Subcutaneous abdominal adipose tissue (tissue), 5 donors: ENCODE measurements around the gene ATXN7.

Source experiments
- H3K27ac ChIP-seq: one replicate; pipeline ENCODE4 v1.7.0; 2013; ENCODE audit warnings: low read depth, mild to moderate bottlenecking, inconsistent platforms, low read length, moderate library complexity
- H3K27me3 ChIP-seq, 5 donors: one replicate each; pipeline ENCODE4 v1.7.0; 2013; ENCODE audit warnings: low read length in 5 of 5, inconsistent platforms in 1 of 5; ENCODE audit not compliant: control insufficient read depth in 5 of 5, insufficient read depth in 4 of 5
- H3K36me3 ChIP-seq, 5 donors: one replicate each; pipeline ENCODE4 v1.7.0; 2013; ENCODE audit warnings: low read length in 5 of 5; ENCODE audit not compliant: control insufficient read depth in 5 of 5, insufficient read depth in 5 of 5
- H3K4me1 ChIP-seq, 5 donors: one replicate each; pipeline ENCODE4 v1.7.0; 2013; ENCODE audit warnings: low read length in 5 of 5, mild to moderate bottlenecking in 3 of 5, moderate library complexity in 1 of 5; ENCODE audit not compliant: control insufficient read depth in 5 of 5, insufficient read depth in 5 of 5
- H3K4me3 ChIP-seq, 5 donors: one replicate each; pipeline ENCODE4 v1.7.0; 2013; ENCODE audit warnings: low read length in 5 of 5, low read depth in 1 of 5
- H3K9ac ChIP-seq, 5 donors: one replicate each; pipeline ENCODE4 v1.7.0; 2013; ENCODE audit warnings: low read length in 5 of 5, mild to moderate bottlenecking in 4 of 5, moderate library complexity in 3 of 5
- H3K9me3 ChIP-seq, 5 donors: one replicate each; pipeline ENCODE4 v1.7.0; 2013; ENCODE audit warnings: low read length in 5 of 5; ENCODE audit not compliant: control insufficient read depth in 5 of 5
- donor health status: healthy.
- donor health status: healthy.
- donor health status: healthy.
- donor health status: healthy.
- donor health status: healthy.

Gene ATXN7

DNA sequence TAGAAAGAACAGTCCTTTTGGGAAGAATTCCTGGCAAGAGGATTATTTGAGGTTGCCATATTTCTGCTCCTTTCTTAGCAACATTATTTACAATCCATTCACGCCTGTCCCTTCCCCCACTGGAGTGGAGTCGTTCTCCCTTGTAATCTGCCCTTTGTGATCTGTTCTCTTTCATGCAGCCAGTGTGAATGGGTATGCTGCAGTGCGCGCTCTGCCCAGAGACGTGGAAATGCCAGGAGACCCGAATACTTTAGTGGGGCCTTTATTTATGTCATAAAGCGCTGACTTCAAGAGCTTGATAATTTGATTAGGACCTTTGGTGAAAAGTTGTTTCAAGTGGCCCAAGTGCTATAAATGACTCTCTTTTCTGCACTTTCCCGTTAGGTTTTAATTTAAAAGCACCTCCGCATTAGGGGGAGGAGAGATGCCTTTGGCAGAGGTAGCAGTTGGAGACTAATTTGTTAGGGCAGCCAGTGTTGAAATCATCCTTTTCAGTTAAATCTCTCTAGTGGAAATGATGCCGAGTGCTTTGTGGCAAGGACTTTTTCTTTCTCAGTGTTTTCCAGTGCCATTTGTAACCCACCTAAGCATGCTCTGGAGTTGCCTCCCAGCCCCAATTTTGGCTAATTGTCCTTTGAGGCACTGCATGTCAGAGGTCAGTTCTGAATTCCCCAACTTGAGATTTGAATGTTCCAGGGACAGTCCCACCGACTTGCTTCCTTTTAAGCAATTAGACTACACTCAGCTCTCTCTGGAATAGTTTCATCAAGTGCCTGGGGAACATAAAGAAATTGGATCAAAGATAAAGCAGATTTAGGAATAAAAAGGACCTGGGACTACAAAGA lies 107.2 kb downstream of the ATXN7 start:
- H3K36me3 ChIP-seq: peaks cover 0 to 7% (median 3%) of the 10 kb centered on the region in 5 donors
- H3K4me3 ChIP-seq: peak overlapping the region in 3 of 5 donors; percentile 11 to 44 (median 38)
- peak overlapping the region; percentile 56 for H3K27ac ChIP-seq
- H3K9me3 ChIP-seq: no peaks in the 10 kb centered on the region
- H3K4me1 ChIP-seq: peaks cover 4 to 57% (median 47%) of the 10 kb centered on the region in 5 donors
- no peak overlapping the region for H3K9ac ChIP-seq
- H3K27me3 ChIP-seq: no peaks in the 10 kb centered on the region

GRCh38 chr3:63972196-63972595 lies 108.5 kb downstream of the ATXN7 start:
- H3K9ac ChIP-seq: no peak overlapping the region
- H3K9me3 ChIP-seq: no peaks in the 10 kb centered on the region
- H3K36me3 ChIP-seq: peaks cover 0 to 7% (median 3%) of the 10 kb centered on the region in 5 donors
- no peak overlapping the region for H3K4me3 ChIP-seq
- H3K27ac ChIP-seq: no peak overlapping the region
- H3K27me3 ChIP-seq: no peaks in the 10 kb centered on the region
- H3K4me1 ChIP-seq: peaks cover 9 to 65% (median 58%) of the 10 kb centered on the region in 5 donors

DNA sequence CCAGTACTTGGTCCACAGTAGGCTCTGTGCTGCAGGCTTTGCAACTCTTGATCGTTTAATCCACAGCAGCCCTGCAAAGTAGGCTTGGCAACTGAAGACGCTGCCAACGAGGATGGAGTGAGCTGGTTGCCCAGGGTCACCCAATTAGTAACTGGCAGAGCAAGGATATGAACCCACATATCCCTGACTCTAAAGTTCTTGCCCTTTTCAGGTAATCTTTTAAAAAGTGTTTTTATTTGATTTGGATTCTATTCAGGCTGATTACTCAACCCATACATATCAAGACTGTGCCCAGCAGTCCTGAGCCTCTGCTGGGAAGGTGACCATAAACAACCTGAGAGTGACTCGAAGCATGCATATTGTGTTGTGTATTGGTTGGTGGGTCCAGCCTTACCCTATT lies 109.3 kb downstream of the ATXN7 start:
- H3K9ac ChIP-seq: no peak overlapping the region
- H3K4me1 ChIP-seq: peaks cover 9 to 62% (median 56%) of the 10 kb centered on the region in 5 donors
- no peaks in the 10 kb centered on the region for H3K27me3 ChIP-seq
- H3K36me3 ChIP-seq: peaks cover 0 to 7% (median 3%) of the 10 kb centered on the region in 5 donors
- no peaks in the 10 kb centered on the region for H3K9me3 ChIP-seq
- H3K4me3 ChIP-seq: no peak overlapping the region
- H3K27ac ChIP-seq: no peak overlapping the region

GRCh38 chr3:63973406-63973805 lies 109.7 kb downstream of the ATXN7 start:
- Histone ChIP-seq H3K9me3 (no peaks in the 10 kb centered on the region), H3K36me3 (peaks cover 0 to 7% (median 3%) of the 10 kb centered on the region in 5 donors), H3K4me3 (no peak overlapping the region), H3K4me1 (peaks cover 7 to 61% (median 53%) of the 10 kb centered on the region in 5 donors), H3K27ac (no peak overlapping the region), H3K9ac (no peak overlapping the region), H3K27me3 (no peaks in the 10 kb centered on the region)

DNA sequence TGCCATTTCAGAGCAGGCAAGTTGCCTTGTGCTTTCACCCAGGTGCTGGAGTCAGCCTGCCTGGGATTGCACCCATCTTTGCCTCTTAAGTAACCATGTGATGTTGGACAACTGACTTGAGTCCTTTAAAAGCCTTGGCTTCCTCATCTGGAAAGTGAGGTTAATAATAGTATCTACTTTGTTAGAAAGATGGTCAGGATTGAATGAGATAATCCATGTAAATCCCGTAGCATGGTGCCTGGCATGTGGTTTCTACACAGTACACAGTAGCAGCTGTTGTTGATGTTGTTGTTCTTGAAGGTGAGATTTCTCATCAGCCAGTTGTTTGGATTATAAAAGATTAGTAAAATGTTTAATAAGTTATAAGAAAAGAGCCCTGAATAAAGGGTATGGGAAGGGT lies 110.8 kb downstream of the ATXN7 start:
- no peak overlapping the region for H3K9ac ChIP-seq
- H3K9me3 ChIP-seq: no peaks in the 10 kb centered on the region
- no peaks in the 10 kb centered on the region for H3K27me3 ChIP-seq
- no peak overlapping the region for H3K27ac ChIP-seq
- H3K4me1 ChIP-seq: peaks cover 7 to 53% (median 43%) of the 10 kb centered on the region in 5 donors
- H3K4me3 ChIP-seq: no peak overlapping the region
- peaks cover 0 to 7% (median 3%) of the 10 kb centered on the region in 5 donors for H3K36me3 ChIP-seq

DNA sequence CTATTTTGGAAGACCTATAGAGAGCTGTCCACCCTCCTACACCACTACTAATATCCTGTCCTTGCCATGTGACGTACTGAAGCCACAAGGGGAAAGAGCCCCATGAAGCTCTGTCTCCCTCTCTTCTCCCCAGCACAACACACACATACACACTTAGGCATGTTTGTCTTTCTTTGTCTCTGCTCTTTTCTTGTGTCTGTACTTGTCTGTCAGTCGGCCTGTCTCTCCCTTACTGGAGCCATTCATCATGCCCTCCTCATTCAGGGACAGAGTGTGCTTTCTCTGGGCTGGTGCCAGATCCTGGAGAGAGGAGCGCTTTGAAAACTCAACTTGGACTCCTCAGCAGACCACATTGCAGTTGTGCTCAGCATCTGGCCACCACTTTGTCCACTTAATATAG lies 112.1 kb downstream of the ATXN7 start:
- no peaks in the 10 kb centered on the region for H3K27me3 ChIP-seq
- H3K4me3 ChIP-seq: no peak overlapping the region
- no peaks in the 10 kb centered on the region for H3K9me3 ChIP-seq
- peaks cover 7 to 17% (median 12%) of the 10 kb centered on the region in 5 donors for H3K36me3 ChIP-seq
- peak overlapping the region; percentile 32 for H3K27ac ChIP-seq
- H3K4me1 ChIP-seq: peaks cover 7 to 40% (median 30%) of the 10 kb centered on the region in 5 donors
- no peak overlapping the region for H3K9ac ChIP-seq

DNA sequence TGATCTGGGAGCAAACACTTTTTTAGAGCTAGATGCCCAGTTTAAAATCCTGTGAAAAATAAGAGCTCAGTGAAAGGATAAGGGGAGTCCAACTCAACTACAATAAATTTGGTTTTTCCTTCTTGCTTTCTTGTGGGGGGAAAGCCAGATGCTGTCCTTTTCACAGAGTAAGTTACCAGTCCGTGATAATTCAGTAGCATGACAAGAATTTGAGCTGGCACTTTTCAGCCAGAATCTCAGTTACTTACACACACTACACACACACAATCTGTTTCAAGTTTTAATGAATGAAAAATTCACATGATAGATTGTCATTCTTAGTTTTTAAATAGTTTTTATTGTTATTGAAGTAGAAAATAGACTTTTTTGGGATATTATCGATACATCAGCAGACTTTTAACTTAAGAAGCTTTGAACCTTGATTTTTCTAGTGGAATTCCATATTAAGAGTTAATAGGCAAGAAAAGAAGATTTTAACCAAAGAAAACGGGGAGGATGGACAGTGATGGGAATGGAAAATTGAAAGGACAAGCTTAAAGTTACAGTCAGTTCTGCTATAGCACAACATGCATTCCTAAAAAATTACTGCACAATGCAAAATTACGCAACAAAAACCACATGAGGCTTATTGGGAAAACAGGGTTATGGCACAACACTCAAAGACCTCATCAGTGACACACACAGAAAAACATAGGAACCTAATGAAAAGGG lies 112.6 kb downstream of the ATXN7 start:
- H3K27me3 ChIP-seq: no peaks in the 10 kb centered on the region
- no peak overlapping the region for H3K9ac ChIP-seq
- H3K27ac ChIP-seq: peak overlapping the region; percentile 34
- H3K4me1 ChIP-seq: peaks cover 7 to 34% (median 24%) of the 10 kb centered on the region in 5 donors
- H3K36me3 ChIP-seq: peaks cover 9 to 23% (median 18%) of the 10 kb centered on the region in 5 donors
- H3K9me3 ChIP-seq: no peaks in the 10 kb centered on the region
- peak overlapping the region in 1 of 5 donors; percentile 28 for H3K4me3 ChIP-seq

DNA sequence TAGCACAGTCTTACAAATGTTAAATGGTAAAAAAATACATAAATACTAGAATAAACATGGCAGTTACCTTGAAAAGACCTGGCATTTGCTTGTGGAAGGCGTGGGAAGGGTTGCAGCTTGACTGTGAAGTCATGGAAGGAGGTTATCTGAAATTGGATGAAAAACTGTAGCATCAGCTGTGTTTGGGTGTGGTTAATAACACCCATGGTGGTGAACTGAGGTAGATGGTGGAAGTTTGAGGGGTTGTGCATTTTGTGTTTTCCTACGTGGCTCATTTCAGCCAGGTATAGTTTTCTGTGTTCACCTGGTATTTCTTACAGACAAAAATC lies 113.2 kb downstream of the ATXN7 start:
- Histone ChIP-seq H3K9ac (no peak overlapping the region), H3K9me3 (no peaks in the 10 kb centered on the region), H3K27ac (peak overlapping the region; percentile 34), H3K36me3 (peaks cover 14 to 26% (median 22%) of the 10 kb centered on the region in 5 donors), H3K27me3 (no peaks in the 10 kb centered on the region), H3K4me3 (peak overlapping the region in 1 of 5 donors; percentile 28), H3K4me1 (peaks cover 7 to 32% (median 21%) of the 10 kb centered on the region in 5 donors)

DNA sequence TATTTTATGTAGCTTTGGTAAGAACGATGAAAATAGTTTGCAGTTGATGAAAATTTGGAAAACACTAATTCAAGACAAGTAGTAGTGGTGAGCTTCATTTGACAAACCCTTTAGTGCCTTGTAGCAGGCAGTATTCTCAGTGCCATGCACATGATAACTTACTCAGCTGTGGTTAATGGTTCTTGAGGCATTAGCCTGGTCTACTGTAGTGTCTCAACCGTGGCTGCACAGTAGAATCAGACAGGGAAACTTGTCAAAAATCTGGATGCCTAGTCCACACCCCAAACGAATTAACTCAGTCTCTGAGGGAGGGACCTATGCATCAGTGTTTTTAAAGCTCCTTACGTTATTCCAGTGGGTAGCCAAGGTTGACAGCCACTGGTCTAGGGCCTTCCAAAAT lies 114.2 kb downstream of the ATXN7 start:
- Histone ChIP-seq H3K9ac (no peak overlapping the region), H3K4me1 (peaks cover 7 to 28% (median 21%) of the 10 kb centered on the region in 5 donors), H3K4me3 (no peak overlapping the region), H3K9me3 (no peaks in the 10 kb centered on the region), H3K27ac (no peak overlapping the region), H3K36me3 (peaks cover 17 to 37% (median 31%) of the 10 kb centered on the region in 5 donors), H3K27me3 (no peaks in the 10 kb centered on the region)
